ENCODE results near the gene PLET1.

Gene PLET1

GRCh38 chr11:112278803-112279202 is 18.1 kb upstream of the PLET1 start:
- H3K27ac ChIP-seq: no peak overlapping the region
- TF ChIP-seq POLR2AphosphoS5 (IDR thresholded peaks at IDR 0.05; ENCODE audit: borderline replicate concordance, low read depth, low read length) (no peak), FOXP2 (optimal IDR thresholded peaks at IDR 0.05; ENCODE audit: control extremely low read depth, extremely low read length, insufficient read depth) (no peak), EZH2 (IDR thresholded peaks at IDR 0.05) (no peak)

DNA sequence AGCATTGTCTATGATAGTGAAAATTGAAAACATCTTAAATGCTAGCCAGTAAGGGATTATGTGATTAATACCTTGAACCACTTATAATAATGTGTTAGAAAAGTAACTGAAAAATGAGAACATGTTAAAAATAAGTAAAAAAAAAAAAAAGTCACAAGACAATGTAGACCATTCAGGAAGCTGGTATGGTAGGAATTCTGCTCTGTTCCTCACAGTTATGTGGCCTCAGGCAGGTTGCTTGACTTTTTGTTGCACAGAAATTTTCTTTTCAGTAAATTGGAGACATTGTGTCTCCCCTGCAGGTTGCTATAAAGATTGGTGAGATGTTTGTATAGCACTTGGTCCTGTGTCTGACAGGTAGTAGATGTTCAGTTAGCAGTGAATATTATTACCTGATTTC is 17.3 kb upstream of the PLET1 start:
- Histone ChIP-seq H3K36me3 (ENCODE audit: insufficient read depth, low read length) (no peaks in the 10 kb centered on the region), H3K9me3 (ENCODE audit: low read depth, low read length) (no peaks in the 10 kb centered on the region), H3K9ac (ENCODE audit: insufficient read length) (no peak overlapping the region), H3K27ac (0 out of 2 replicates have a peak overlapping the region, but pooled peaks have one; percentile 14), H3K4me3 (no peak overlapping the region)
- DNase-seq (ENCODE audit: low read depth, low spot score): no peak
- TF ChIP-seq POLR2AphosphoS5 (IDR thresholded peaks at IDR 0.05; ENCODE audit: borderline replicate concordance, low read depth, low read length): no peak
- TF ChIP-seq EZH2 (IDR thresholded peaks at IDR 0.05): no peak
- TF ChIP-seq FOXP2 (optimal IDR thresholded peaks at IDR 0.05; ENCODE audit: control extremely low read depth, extremely low read length, insufficient read depth): no peak

More at GRCh38 chr11:112278803-112279202, 18.1 kb upstream of the PLET1 start:
- no peaks in the 10 kb centered on the region for H3K9me3 ChIP-seq (ENCODE audit: low read depth, low read length)
- no peak overlapping the region for H3K4me3 ChIP-seq
- no peaks in the 10 kb centered on the region for H3K36me3 ChIP-seq (ENCODE audit: insufficient read depth, low read length)
- H3K9ac ChIP-seq (ENCODE audit: insufficient read length): no peak overlapping the region
- DNase-seq (ENCODE audit: low read depth, low spot score): no peak

DNA sequence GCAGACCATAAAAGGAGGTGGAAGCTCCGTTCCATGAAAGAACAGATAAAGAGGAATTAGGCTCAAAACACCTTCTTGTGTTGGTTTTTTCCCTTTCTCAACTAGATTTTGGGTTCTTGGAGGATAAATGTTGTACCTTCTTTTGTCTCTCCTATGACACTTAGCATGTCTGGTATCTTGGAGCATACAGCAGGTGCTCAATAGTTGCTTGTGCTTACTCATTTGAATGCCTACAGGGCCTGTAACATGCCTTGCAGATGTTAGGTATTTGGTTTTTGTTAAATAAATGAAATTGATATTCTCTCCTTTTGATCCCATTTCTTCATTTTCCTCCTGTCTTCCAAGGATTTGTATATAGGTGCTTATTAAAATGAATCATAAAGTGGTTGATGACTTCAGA is 16.4 kb upstream of the PLET1 start:
- Histone ChIP-seq H3K4me3 (no peak overlapping the region), H3K9ac (ENCODE audit: insufficient read length) (no peak overlapping the region), H3K9me3 (ENCODE audit: low read depth, low read length) (no peaks in the 10 kb centered on the region), H3K27ac (no peak overlapping the region), H3K36me3 (ENCODE audit: insufficient read depth, low read length) (no peaks in the 10 kb centered on the region)
- TF ChIP-seq POLR2AphosphoS5 (IDR thresholded peaks at IDR 0.05; ENCODE audit: borderline replicate concordance, low read depth, low read length) (no peak), EZH2 (IDR thresholded peaks at IDR 0.05) (no peak), FOXP2 (optimal IDR thresholded peaks at IDR 0.05; ENCODE audit: control extremely low read depth, extremely low read length, insufficient read depth) (no peak)
- DNase-seq (ENCODE audit: low read depth, low spot score): no peak

GRCh38 chr11:112274007-112274783 is 13.5 kb upstream of the PLET1 start:
- no peak overlapping the region for H3K27ac ChIP-seq
- H3K9ac ChIP-seq (ENCODE audit: insufficient read length): no peak overlapping the region
- no peak overlapping the region for H3K4me3 ChIP-seq
- H3K36me3 ChIP-seq (ENCODE audit: insufficient read depth, low read length): no peaks in the 10 kb centered on the region
- no peaks in the 10 kb centered on the region for H3K9me3 ChIP-seq (ENCODE audit: low read depth, low read length)
- no peak for DNase-seq (ENCODE audit: low read depth, low spot score)
- no peak for TF ChIP-seq POLR2AphosphoS5 (IDR thresholded peaks at IDR 0.05; ENCODE audit: borderline replicate concordance, low read depth, low read length)

- no peak overlapping the region for H3K9ac ChIP-seq (ENCODE audit: insufficient read length)
- no peaks in the 10 kb centered on the region for H3K36me3 ChIP-seq (ENCODE audit: insufficient read depth, low read length)
- no peaks in the 10 kb centered on the region for H3K9me3 ChIP-seq (ENCODE audit: low read depth, low read length)
- no peak overlapping the region for H3K27ac ChIP-seq
- TF ChIP-seq EZH2 (IDR thresholded peaks at IDR 0.05): no peak
- TF ChIP-seq FOXP2 (optimal IDR thresholded peaks at IDR 0.05; ENCODE audit: control extremely low read depth, extremely low read length, insufficient read depth): no peak
- TF ChIP-seq POLR2AphosphoS5 (IDR thresholded peaks at IDR 0.05; ENCODE audit: borderline replicate concordance, low read depth, low read length): no peak
- no peak overlapping the region for H3K4me3 ChIP-seq
- no peak for DNase-seq (ENCODE audit: low read depth, low spot score)
Observed at GRCh38 chr11:112273066-112273465, 12.4 kb upstream of the PLET1 start.

GRCh38 chr11:112271242-112271641 is 10.6 kb upstream of the PLET1 start:
- H3K9ac ChIP-seq (ENCODE audit: insufficient read length): no peak overlapping the region

GRCh38 chr11:112270551-112271180 is 10.0 kb upstream of the PLET1 start:
- no peak for DNase-seq (ENCODE audit: low read depth, low spot score)
- no peak overlapping the region for H3K4me3 ChIP-seq
- H3K9ac ChIP-seq (ENCODE audit: insufficient read length): no peak overlapping the region

More at GRCh38 chr11:112271242-112271641, 10.6 kb upstream of the PLET1 start:
- TF ChIP-seq FOXP2 (optimal IDR thresholded peaks at IDR 0.05; ENCODE audit: control extremely low read depth, extremely low read length, insufficient read depth) (no peak), EZH2 (IDR thresholded peaks at IDR 0.05) (no peak), POLR2AphosphoS5 (IDR thresholded peaks at IDR 0.05; ENCODE audit: borderline replicate concordance, low read depth, low read length) (no peak)
- Histone ChIP-seq H3K27ac (no peak overlapping the region), H3K9me3 (ENCODE audit: low read depth, low read length) (no peaks in the 10 kb centered on the region), H3K36me3 (ENCODE audit: insufficient read depth, low read length) (no peaks in the 10 kb centered on the region), H3K4me3 (no peak overlapping the region)
- no peak for DNase-seq (ENCODE audit: low read depth, low spot score)

GRCh38 chr11:112269139-112269538 is 8.5 kb upstream of the PLET1 start:
- DNase-seq (ENCODE audit: low read depth, low spot score): no peak
- TF ChIP-seq FOXP2 (optimal IDR thresholded peaks at IDR 0.05; ENCODE audit: control extremely low read depth, extremely low read length, insufficient read depth) (no peak), POLR2AphosphoS5 (IDR thresholded peaks at IDR 0.05; ENCODE audit: borderline replicate concordance, low read depth, low read length) (no peak), EZH2 (IDR thresholded peaks at IDR 0.05) (no peak)
- no peak overlapping the region for H3K27ac ChIP-seq
- H3K9ac ChIP-seq (ENCODE audit: insufficient read length): no peak overlapping the region
- H3K9me3 ChIP-seq (ENCODE audit: low read depth, low read length): no peaks in the 10 kb centered on the region
- no peaks in the 10 kb centered on the region for H3K36me3 ChIP-seq (ENCODE audit: insufficient read depth, low read length)
- H3K4me3 ChIP-seq: no peak overlapping the region

More at GRCh38 chr11:112270551-112271180, 10.0 kb upstream of the PLET1 start:
- H3K27ac ChIP-seq: no peak overlapping the region
- no peaks in the 10 kb centered on the region for H3K9me3 ChIP-seq (ENCODE audit: low read depth, low read length)
- no peak for TF ChIP-seq POLR2AphosphoS5 (IDR thresholded peaks at IDR 0.05; ENCODE audit: borderline replicate concordance, low read depth, low read length)
- TF ChIP-seq FOXP2 (optimal IDR thresholded peaks at IDR 0.05; ENCODE audit: control extremely low read depth, extremely low read length, insufficient read depth): no peak
- no peak for TF ChIP-seq EZH2 (IDR thresholded peaks at IDR 0.05)
- H3K36me3 ChIP-seq (ENCODE audit: insufficient read depth, low read length): no peaks in the 10 kb centered on the region

All from SK-N-MC (cell line).